Transverse colon (tissue), 3 donors: Measurements from ENCODE around the gene PARD6B.
"Not testable (repeated sequence)": the region's sequence is repeated elsewhere in the genome, so short reads cannot be mapped to it uniquely, and the experiment has no call there.

ENCODE experiments used
- POLR2A ChIP-seq: fragments of 450-650 bp; IDR thresholded peaks from one replicate; pipeline ENCODE4 v1.6.1; 2016; ENCODE audit warnings: antibody characterized with exemption, mild to moderate bottlenecking, moderate library complexity
- TF ChIP-seq, protein P1 (sequence below), 5 experiments: fragments of 200-600 bp in 3 of 5; fragments of 450-650 bp in 2 of 5; sonication (generic) in 3 of 5; IDR thresholded peaks; 1 replicate in 2 of 5; 2 replicates in 3 of 5; pipeline ENCODE4 v1.5.1; 2016 to 2017; ENCODE audit warnings: antibody characterized with exemption in 5 of 5, inconsistent platforms in 3 of 5, mild to moderate bottlenecking in 2 of 5, moderate library complexity in 1 of 5

DNA sequence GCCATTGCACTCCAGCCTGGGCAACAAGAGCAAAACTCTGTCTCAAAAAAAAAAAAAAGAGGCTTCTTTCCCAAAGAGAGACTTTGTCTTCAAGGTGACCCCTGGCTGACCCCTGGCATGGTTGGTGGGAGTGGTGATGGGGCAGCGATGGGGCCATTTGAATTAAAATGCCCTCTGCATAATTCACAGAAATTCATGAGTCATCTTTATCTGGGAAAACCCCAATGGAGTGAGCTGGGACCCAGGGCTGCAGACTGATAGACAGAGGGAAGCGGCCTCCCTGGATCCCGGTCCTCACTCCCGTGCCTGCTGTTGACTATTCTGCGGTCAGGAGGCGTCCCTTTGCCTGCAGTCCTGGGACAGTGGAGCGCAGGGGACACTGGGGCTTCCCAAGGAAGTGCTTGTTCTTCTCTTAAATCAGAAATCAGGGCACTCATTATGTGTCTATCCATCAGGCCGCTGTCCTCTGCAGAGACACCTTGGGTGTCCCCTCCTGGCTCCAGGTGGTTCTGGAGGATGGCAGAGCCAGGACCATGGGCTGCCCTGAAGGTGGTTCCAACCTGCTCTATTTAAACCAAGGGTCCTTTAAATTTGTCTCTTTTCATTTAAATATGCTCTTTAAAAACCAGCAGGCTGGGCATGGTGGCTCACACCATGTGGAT is 40.2 kb downstream of the PARD6B start:
- TF ChIP-seq, protein P1, sequence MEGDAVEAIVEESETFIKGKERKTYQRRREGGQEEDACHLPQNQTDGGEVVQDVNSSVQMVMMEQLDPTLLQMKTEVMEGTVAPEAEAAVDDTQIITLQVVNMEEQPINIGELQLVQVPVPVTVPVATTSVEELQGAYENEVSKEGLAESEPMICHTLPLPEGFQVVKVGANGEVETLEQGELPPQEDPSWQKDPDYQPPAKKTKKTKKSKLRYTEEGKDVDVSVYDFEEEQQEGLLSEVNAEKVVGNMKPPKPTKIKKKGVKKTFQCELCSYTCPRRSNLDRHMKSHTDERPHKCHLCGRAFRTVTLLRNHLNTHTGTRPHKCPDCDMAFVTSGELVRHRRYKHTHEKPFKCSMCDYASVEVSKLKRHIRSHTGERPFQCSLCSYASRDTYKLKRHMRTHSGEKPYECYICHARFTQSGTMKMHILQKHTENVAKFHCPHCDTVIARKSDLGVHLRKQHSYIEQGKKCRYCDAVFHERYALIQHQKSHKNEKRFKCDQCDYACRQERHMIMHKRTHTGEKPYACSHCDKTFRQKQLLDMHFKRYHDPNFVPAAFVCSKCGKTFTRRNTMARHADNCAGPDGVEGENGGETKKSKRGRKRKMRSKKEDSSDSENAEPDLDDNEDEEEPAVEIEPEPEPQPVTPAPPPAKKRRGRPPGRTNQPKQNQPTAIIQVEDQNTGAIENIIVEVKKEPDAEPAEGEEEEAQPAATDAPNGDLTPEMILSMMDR (IDR thresholded peaks at IDR 0.05): not testable (repeated sequence)
- TF ChIP-seq POLR2A: not testable (repeated sequence)
